ENCODE measurements around the gene BTBD7.

BTBD7 gene

DNA sequence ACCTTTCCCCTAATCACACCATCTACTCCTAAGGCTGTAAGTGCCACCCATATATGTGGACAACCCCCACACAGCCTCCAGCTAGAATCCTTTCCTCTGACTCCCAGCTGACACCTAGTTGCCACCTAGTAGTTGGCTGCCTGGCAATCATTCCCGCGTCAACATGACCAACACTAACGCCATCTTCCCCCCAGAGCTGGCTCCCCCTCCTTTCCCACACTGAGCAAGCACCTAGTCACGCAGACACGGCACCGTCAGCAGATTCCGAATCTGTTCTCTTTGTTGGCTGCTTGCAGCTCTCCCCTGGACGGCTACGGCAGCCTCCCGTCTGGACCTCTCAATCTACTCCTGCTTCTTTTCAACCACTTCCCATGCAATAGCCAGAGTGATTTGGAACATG, 98.0 kb downstream of the BTBD7 start:
- TF ChIP-seq TAF1 (IDR thresholded peaks at IDR 0.05; ENCODE audit: borderline replicate concordance, insufficient read depth, low read length) (no peak), FOXP2 (optimal IDR thresholded peaks at IDR 0.05; ENCODE audit: borderline replicate concordance, extremely low read depth, extremely low read length, insufficient read depth) (no peak), SIN3A (IDR thresholded peaks at IDR 0.05; ENCODE audit: borderline replicate concordance, insufficient read depth, low read length) (no peak), POLR2AphosphoS5 (IDR thresholded peaks at IDR 0.05; ENCODE audit: low read depth, low read length) (no peak)
- TF ChIP-seq, protein P1, sequence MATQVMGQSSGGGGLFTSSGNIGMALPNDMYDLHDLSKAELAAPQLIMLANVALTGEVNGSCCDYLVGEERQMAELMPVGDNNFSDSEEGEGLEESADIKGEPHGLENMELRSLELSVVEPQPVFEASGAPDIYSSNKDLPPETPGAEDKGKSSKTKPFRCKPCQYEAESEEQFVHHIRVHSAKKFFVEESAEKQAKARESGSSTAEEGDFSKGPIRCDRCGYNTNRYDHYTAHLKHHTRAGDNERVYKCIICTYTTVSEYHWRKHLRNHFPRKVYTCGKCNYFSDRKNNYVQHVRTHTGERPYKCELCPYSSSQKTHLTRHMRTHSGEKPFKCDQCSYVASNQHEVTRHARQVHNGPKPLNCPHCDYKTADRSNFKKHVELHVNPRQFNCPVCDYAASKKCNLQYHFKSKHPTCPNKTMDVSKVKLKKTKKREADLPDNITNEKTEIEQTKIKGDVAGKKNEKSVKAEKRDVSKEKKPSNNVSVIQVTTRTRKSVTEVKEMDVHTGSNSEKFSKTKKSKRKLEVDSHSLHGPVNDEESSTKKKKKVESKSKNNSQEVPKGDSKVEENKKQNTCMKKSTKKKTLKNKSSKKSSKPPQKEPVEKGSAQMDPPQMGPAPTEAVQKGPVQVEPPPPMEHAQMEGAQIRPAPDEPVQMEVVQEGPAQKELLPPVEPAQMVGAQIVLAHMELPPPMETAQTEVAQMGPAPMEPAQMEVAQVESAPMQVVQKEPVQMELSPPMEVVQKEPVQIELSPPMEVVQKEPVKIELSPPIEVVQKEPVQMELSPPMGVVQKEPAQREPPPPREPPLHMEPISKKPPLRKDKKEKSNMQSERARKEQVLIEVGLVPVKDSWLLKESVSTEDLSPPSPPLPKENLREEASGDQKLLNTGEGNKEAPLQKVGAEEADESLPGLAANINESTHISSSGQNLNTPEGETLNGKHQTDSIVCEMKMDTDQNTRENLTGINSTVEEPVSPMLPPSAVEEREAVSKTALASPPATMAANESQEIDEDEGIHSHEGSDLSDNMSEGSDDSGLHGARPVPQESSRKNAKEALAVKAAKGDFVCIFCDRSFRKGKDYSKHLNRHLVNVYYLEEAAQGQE (IDR thresholded peaks at IDR 0.05; ENCODE audit: insufficient read depth in 1 of 2, low read depth in 2 of 2, low read length in 2 of 2), result no peak

DNA sequence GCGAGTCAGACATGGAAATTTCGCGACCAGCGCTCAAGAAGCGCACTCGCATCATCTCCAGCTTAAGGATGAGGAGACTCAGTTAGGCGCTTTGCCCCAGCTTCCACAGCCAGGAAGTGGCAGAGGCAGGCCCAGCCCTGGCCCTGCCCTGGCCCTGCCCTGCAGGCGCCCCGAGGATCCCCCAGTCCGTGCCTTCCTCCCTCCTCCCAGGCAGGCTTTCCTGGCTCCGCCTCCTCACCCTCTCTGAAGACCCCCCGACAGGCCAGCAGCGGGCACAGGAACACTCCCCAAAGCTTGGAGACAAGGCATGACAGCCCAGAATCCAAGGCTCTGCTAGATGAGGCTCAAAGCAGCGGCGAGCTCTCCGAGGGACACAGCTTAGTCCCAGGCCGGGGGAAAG, 100.7 kb downstream of the BTBD7 start:
- TF ChIP-seq FOXP2 (optimal IDR thresholded peaks at IDR 0.05; ENCODE audit: borderline replicate concordance, extremely low read depth, extremely low read length, insufficient read depth), result no peak
- TF ChIP-seq, protein P1 (IDR thresholded peaks at IDR 0.05; ENCODE audit: insufficient read depth in 1 of 2, low read depth in 2 of 2, low read length in 2 of 2), result no peak

DNA sequence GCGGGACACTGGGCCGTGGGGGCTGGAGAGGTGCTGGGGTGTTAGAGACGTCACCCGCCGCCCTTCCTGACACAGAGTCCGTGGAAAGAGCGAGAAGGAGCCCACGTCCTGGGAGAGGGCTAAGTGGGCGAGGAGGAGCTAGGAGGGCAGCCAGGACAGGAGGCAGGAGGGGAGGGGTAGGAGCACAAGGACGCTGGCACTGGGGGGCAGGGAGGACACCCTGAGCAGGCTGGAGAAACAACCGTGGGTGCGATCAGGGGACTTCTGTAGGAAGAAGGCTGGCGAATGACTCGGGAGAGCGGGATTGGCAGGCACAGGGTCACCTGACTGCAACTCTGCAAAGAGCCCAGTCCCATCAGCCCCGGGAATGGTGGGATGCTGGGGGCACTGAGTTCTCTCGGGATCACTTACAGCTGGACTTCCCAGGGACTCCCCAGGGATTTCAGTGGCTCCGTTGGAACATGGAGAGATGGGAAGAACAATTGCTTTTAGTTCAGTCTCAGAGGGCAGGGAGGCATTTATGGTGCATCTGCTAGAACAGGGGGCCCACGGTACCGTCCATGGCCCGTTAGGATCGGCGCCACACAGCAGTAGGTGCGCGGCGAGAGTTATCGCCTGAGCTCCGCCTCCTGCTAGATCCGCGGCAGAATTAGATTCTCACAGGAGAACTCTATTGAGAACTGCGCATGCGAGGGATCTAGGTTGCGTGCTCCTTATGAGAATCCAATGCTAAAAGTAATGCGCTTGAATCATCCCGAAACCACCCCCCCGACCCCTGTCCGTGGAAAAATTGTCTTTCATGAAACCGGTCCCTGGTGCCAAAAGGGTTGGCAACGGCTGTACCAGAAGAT, 101.5 kb downstream of the BTBD7 start:
- TF ChIP-seq TAF1 (IDR thresholded peaks at IDR 0.05; ENCODE audit: borderline replicate concordance, insufficient read depth, low read length) (no peak), FOXP2 (optimal IDR thresholded peaks at IDR 0.05; ENCODE audit: borderline replicate concordance, extremely low read depth, extremely low read length, insufficient read depth) (no peak), POLR2AphosphoS5 (IDR thresholded peaks at IDR 0.05; ENCODE audit: low read depth, low read length) (no peak), SIN3A (IDR thresholded peaks at IDR 0.05; ENCODE audit: borderline replicate concordance, insufficient read depth, low read length) (no peak)
- TF ChIP-seq, protein P1 (IDR thresholded peaks at IDR 0.05; ENCODE audit: insufficient read depth in 1 of 2, low read depth in 2 of 2, low read length in 2 of 2), result no peak

DNA sequence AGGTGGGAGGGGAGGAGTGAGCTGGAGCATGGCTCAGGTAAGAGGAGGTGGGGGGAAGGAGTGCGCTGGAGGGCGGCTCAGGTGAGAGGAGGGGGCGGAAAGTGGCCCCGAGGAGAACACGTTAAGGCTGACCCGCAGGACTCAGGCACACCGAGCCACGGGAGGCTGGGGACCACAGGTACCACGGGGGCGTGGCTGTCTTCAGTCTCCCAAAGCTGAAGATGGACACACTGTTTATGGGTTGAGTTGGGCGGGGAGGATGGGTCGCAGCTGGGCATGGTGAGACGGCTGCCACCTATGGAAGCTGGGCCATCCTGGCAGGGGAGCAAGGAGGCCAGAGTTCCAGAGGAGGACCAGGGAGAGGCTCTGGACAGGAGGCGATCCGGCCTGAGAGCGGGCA, 102.3 kb downstream of the BTBD7 start:
- TF ChIP-seq TAF1 (IDR thresholded peaks at IDR 0.05; ENCODE audit: borderline replicate concordance, insufficient read depth, low read length), result no peak
- TF ChIP-seq, protein P1 (IDR thresholded peaks at IDR 0.05; ENCODE audit: insufficient read depth in 1 of 2, low read depth in 2 of 2, low read length in 2 of 2), result no peak
- TF ChIP-seq FOXP2 (optimal IDR thresholded peaks at IDR 0.05; ENCODE audit: borderline replicate concordance, extremely low read depth, extremely low read length, insufficient read depth), result no peak
- no peak for TF ChIP-seq SIN3A (IDR thresholded peaks at IDR 0.05; ENCODE audit: borderline replicate concordance, insufficient read depth, low read length)
- no peak for TF ChIP-seq POLR2AphosphoS5 (IDR thresholded peaks at IDR 0.05; ENCODE audit: low read depth, low read length)
